Tongue (tissue), 2 donors: Measurements from ENCODE around the gene TUBGCP3. TPM values are rescaled to one million over a fixed set of nuclear protein-coding genes. Genes with fewer than 3 reads are reported as not detected.

ENCODE experiments used
- DNase-seq: peaks from one replicate; pipeline ENCODE4 v3.0.0-alpha.2; 2015
- total RNA-seq: library from RNA; depleted of rRNA; stranded (reverse); fragments of >200 nt; gene quantifications from one replicate; pipeline ENCODE4 v1.2.3, GENCODE V29; 2014

Gene TUBGCP3
- total RNA-seq, 1 donor from 2014 or later, result 37.0 TPM

DNA sequence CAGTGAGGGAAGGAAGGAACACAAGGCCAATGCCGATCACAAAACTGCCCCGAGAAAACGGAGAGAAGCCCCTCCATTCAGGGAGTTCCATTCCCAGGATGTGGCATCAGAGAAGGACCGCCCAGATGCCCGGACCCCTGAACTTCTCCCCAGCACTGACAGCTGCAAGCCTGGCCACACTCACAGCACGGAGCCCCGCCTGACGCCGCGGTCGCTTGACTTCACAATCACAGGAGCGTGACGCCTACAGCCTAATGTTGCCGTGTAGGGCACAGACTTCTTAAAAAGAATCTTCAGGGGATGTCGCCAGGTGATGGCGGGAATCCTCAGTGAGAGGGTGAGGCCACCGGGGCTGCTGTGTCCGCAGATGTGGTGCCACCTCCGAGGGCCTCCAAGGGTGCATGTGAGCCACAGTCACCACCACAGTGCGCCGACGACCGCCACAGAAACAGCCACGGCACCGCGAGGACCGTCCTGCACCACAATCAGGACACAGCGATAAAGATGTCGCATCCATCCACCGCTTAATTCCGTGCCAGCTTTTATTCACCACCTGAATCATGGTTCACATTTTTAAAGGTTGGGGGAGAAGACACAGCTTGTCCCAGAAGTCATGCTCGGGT is 134.6 kb downstream of the TUBGCP3 start:
- no peak for DNase-seq

- no peak for DNase-seq
Measured at GRCh38 chr13:112452380-112453206, 135.4 kb downstream of the TUBGCP3 start.

DNA sequence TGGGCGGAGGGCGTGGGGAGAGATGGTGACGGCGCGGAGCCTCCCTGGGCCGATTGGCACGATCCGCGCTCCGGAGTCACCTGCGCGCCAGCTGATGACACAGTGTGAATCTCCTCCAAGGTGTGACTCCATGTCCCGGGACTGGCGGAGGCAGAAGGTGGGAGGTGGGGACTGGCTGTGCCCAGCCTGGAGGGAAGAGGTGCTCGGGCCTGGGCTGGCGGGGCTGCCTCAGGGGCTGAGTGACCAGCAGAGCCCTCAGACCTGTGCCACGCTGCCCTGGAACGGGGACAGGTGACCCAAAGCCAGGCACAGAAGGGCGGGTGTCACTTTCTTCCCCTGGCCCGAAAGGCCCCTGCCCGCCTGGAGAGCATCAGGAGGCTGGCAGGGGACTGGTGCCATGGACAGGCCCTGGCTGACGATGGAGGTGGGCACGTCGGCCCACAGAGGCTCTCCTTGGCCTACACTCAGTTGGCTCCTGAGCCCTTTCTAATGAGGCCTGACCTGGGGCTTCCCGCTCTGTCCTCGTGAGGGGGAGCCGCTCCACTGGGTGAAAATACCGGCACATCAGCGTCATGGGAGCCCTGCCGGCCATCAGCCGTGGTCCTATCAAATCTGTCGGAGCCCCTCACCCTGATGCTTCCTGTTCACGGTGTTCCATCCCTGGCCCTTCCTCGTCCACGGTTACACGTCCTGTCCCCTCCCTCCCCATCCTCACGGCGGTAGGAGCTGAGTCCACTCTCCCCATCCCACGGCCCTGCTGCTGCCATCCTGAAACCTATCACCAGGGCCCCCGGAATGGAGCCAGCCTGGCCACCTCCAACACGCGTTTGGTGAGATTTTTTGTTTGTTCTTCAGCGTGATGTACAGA is 136.2 kb downstream of the TUBGCP3 start:
- DNase-seq, result no peak

DNA sequence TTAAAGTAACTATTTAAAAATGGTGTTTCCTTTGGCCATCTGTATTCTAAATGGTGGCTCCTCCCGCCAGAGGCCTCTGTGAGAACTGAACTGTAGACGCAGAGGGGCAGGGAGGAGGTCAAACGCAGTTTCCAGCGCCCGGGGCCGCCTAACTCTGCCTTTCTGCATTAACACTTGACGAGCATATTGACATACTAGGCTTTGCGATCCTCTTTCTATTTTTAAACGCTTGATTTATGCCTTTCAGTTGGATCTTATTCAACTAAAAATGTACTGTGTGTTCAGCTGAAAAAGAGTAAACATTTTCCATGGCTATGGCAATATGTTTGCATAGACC is 137.1 kb downstream of the TUBGCP3 start:
- DNase-seq, result peak; percentile 32

- no peak for DNase-seq
Measured at GRCh38 chr13:112450118-112450903, 137.6 kb downstream of the TUBGCP3 start.

- no peak for DNase-seq
Measured at GRCh38 chr13:112449545-112449930, 138.4 kb downstream of the TUBGCP3 start.

GRCh38 chr13:112448621-112449544 is 139.1 kb downstream of the TUBGCP3 start:
- DNase-seq, result no peak

- no peak for DNase-seq
Measured at GRCh38 chr13:112447761-112448603, 140.0 kb downstream of the TUBGCP3 start.

- no peak for DNase-seq
Measured at GRCh38 chr13:112447306-112447705, 140.6 kb downstream of the TUBGCP3 start.

DNA sequence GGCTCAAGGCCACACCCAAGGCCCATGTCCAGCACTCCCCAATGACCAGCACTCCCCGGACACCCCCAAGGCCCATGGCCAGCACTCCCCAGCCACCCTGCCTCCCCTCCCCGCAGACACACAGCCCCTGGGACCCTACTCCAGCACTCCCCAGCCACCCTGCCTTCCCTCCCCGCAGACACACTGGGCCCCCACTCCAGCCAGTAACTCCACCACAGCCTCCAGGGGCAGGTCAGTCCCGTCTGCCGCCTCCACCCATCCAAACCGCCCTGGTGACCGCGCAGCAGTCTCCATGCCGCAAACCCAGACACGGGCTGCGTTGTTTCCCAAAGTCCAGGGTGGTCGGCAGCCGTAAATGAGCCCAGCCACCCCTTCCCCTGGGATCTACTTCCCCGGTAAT is 141.1 kb downstream of the TUBGCP3 start:
- DNase-seq, result no peak

- no peak for DNase-seq
Measured at GRCh38 chr13:112446347-112446861, 141.5 kb downstream of the TUBGCP3 start.

- DNase-seq, result no peak
Measured at GRCh38 chr13:112445411-112446271, 142.3 kb downstream of the TUBGCP3 start.

GRCh38 chr13:112444416-112445399 is 143.2 kb downstream of the TUBGCP3 start:
- no peak for DNase-seq

DNA sequence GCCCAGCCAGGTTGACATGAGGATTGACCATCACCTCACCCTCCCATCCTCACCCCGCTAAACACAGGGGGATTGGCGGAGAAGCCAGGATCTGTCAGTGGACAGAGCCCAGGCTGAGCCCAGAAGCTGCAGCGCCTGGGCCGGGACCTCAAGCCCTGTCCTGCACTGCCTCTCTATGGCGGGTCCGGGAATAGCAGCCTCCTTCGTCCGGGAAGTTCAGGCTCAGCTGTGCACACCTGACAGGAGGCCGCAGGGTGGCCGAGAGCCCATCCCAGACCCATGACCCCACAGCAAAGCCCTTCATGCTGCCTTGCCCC is 144.0 kb downstream of the TUBGCP3 start:
- peak; percentile 83 for DNase-seq

DNA sequence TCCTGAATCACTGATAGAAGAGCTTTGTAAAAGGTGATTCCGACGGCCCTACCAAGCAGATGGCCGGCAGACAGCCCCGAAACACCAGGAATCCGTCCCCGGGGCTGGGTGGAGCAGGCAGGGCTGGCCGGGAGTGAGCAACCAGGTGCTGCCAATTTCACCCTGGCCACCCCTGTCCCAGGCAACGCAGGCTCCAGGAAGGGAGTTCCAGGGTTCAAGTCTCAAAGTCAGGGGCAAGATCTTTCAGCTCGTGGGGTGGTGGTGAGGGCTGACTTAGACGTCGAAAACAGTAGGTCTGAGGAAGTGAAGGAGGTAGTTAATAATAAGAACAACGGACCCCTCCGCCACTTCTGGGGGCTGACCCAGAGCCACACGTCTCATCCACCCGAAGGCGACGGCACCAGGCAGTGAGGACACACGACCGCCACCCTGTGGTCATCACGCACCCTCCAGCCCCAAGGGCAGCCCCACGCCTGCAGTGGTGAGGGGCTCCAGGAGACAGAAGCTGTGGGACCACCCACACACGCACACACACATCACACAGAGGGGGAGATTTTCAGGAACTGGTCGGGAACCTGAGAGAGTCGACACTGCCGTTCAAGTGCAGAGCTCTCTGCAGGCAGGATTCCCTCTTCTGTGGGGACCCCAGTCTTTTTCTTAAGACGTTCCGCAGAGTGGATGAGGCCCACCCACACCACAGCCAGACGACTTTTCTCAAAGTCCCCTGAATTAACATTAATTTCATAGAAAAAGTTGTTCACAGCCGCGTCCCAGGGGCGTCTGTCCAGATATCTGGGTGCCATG is 144.6 kb downstream of the TUBGCP3 start:
- peak; percentile 37 for DNase-seq

DNA sequence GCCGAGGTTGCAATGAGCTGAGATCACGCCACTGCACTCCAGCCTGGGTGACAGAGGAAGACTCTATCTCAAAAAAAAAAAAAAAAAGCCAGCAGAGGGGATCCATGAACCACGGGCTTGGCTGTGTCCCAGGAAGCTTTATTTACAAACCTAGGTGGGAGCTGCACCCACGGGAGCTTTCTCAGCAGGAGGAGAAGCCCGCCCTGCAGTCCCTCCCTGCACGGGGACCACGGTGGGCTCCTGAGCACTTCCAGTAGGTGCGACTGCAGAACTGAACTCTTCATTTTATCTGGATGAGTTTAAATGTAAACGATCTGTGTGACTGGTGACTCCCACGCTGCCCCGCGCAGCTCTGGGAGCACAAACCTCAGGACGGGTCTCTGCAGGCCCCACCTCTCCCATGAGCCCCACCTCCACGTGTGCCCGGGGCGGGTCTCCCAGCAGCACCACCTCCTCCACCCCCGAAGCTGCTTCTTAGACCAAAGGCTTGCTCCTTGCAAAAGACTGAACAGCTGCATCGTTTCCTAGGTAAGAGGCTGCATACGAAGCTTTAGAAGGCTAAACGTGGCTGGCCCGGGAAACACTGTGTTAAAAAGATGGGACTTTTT is 145.4 kb downstream of the TUBGCP3 start:
- no peak for DNase-seq
